Progenitor cell of endocrine pancreas (in vitro differentiated cells): ENCODE measurements around the gene PGAP6. TPM values are rescaled to one million over a fixed set of nuclear protein-coding genes. Genes with fewer than 3 reads are reported as not detected.

ENCODE experiments used
- DNase-seq: peaks from one replicate; pipeline ENCODE4 v3.0.0; 2021; ENCODE audit warnings: low spot score; ENCODE audit not compliant: unreplicated experiment
- H3K27ac Mint-ChIP-seq: 2 replicates; pipeline ENCODE4 v1.8.0; 2021; ENCODE audit warnings: mild to moderate bottlenecking, moderate library complexity, mixed read lengths
- H3K27me3 Mint-ChIP-seq: 2 replicates; pipeline ENCODE4 v1.8.0; 2021; ENCODE audit warnings: mixed read lengths
- H3K36me3 Mint-ChIP-seq: 2 replicates; pipeline ENCODE4 v1.8.0; 2022; ENCODE audit warnings: mixed read lengths; ENCODE audit not compliant: insufficient read depth
- H3K4me1 Mint-ChIP-seq: 2 replicates; pipeline ENCODE4 v1.8.0; 2021; ENCODE audit warnings: low read depth, mixed read lengths
- H3K4me3 Mint-ChIP-seq: 2 replicates; pipeline ENCODE4 v1.8.0; 2021; ENCODE audit warnings: low read depth, mild to moderate bottlenecking, moderate library complexity, mixed read lengths
- H3K9me3 Mint-ChIP-seq: 2 replicates; pipeline ENCODE4 v1.8.0; 2021; ENCODE audit warnings: low read depth, mixed read lengths
- CTCF ChIP-seq: fragments of 200-600 bp; sonication (generic); IDR thresholded peaks from one replicate; pipeline ENCODE4 v1.5.0; 2021; ENCODE audit warnings: antibody characterized with exemption, mild to moderate bottlenecking; ENCODE audit not compliant: unreplicated experiment
- total RNA-seq: library from RNA; stranded (reverse); gene quantifications from 2 replicates; pipeline ENCODE4 v1.2.1, GENCODE V29; 2021

The PGAP6 gene
- total RNA-seq, 1 donor from 2014 or later: 92.9 TPM

GRCh38 chr16:372302-372983 is 9.3 kb downstream of the PGAP6 start:
- Mint-ChIP-seq H3K4me1 (peaks cover 3% of the 10 kb centered on the region), H3K4me3 (no peak overlapping the region), H3K27me3 (no peaks in the 10 kb centered on the region)

GRCh38 chr16:371515-372301 is 10.1 kb downstream of the PGAP6 start:
- Mint-ChIP-seq H3K27me3 (no peaks in the 10 kb centered on the region), H3K4me3 (no peak overlapping the region), H3K27ac (peak overlapping the region; percentile 76), H3K4me1 (peaks cover 3% of the 10 kb centered on the region), H3K9me3 (no peaks in the 10 kb centered on the region), H3K36me3 (peaks cover 5% of the 10 kb centered on the region)
- DNase-seq: no peak
- TF ChIP-seq CTCF: no peak

More at GRCh38 chr16:372302-372983, 9.3 kb downstream of the PGAP6 start:
- Mint-ChIP-seq H3K27ac (no peak overlapping the region), H3K9me3 (no peaks in the 10 kb centered on the region), H3K36me3 (peaks cover 3% of the 10 kb centered on the region)
- DNase-seq: no peak
- no peak for TF ChIP-seq CTCF

GRCh38 chr16:370979-371514 is 10.7 kb downstream of the PGAP6 start:
- no peaks in the 10 kb centered on the region for H3K9me3 Mint-ChIP-seq
- no peak overlapping the region for H3K27ac Mint-ChIP-seq
- DNase-seq: no peak
- peaks cover 3% of the 10 kb centered on the region for H3K4me1 Mint-ChIP-seq
- peaks cover 5% of the 10 kb centered on the region for H3K36me3 Mint-ChIP-seq
- no peaks in the 10 kb centered on the region for H3K27me3 Mint-ChIP-seq
- peak overlapping the region; percentile 76 for H3K4me3 Mint-ChIP-seq
- TF ChIP-seq CTCF: no peak

GRCh38 chr16:370443-370842 is 11.3 kb downstream of the PGAP6 start, which contains the start of gene MRPL28:
Gene MRPL28 (minus strand): TSS chr16:370538. CDS start chr16:370218, 320 bp downstream.
- peak; percentile 81 for DNase-seq
- Mint-ChIP-seq H3K27me3 (no peaks in the 10 kb centered on the region), H3K36me3 (peaks cover 5% of the 10 kb centered on the region), H3K4me1 (peaks cover 3% of the 10 kb centered on the region), H3K4me3 (peak within 1 kb of the TSS; percentile 76), H3K9me3 (no peaks in the 10 kb centered on the region), H3K27ac (peak within 1 kb of the TSS; percentile 93)
- no peak for TF ChIP-seq CTCF

DNA sequence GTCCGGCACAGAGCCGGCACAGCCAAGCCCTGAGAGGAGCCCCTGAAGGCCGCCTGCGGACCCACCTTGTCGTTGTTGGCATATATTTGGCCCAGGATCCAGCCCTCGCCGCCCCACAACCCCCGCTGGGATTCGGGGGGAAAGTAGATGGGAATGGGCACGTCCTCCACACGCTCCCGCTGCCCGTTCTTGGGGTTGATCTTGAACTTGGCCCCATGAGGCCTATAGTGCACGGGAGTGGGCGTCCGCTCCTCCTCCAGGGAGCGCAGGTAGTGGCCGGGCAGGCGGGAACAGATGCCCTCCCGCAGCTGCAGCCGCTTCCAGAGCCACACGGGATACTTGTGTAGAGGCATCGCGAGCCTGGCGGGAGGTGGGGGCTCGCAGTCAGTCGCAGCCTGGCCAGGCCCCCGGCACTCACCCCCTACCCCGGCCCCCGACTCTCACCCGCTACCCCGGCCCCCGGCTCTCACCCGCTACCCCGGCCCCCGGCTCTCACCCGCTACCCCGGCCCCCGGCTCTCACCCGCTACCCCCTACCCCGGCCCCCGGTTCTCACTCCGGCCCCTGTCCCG is 11.8 kb downstream of the PGAP6 start:
- Mint-ChIP-seq H3K9me3 (no peaks in the 10 kb centered on the region), H3K27ac (no peak overlapping the region), H3K27me3 (no peaks in the 10 kb centered on the region), H3K4me3 (peak overlapping the region; percentile 60), H3K36me3 (peaks cover 5% of the 10 kb centered on the region), H3K4me1 (peaks cover 3% of the 10 kb centered on the region)
- TF ChIP-seq CTCF: no peak
- no peak for DNase-seq
